NCI-H146 treated with DMSO at 0.1 percent for 48 hours (cell line): ENCODE measurements around the gene GOLGA2.

Experiments used
- DNase-seq: peaks from one replicate; lab custom pipeline; 2025; ENCODE audit not compliant: unreplicated experiment; lab: John Stamatoyannopoulos, UW

GOLGA2 gene

GRCh38 chr9:128275198-128276007 is at the start of gene GOLGA2:
GOLGA2 (minus strand) TSS chr9:128276007; CDS start chr9:128275976, 31 bp downstream.
- DNase-seq = peak; percentile 27

- no peak for DNase-seq
These were observed 48.6 kb upstream of the GOLGA2 start for GRCh38 chr9:128324401-128324800.

GRCh38 chr9:128323791-128324190 is 48.0 kb upstream of the GOLGA2 start:
- no peak for DNase-seq

GRCh38 chr9:128323212-128323730 is 47.5 kb upstream of the GOLGA2 start:
- DNase-seq = no peak

- DNase-seq = peak; percentile 79
These were observed 46.8 kb upstream of the GOLGA2 start, which contains the start of the genes COQ4 and TRUB2 for GRCh38 chr9:128322404-128323211. COQ4 (plus strand) TSS chr9:128322839; CDS start chr9:128322859, 20 bp downstream. TRUB2 (minus strand) TSS chr9:128322447; CDS start chr9:128322408, 39 bp downstream.

- DNase-seq = no peak
These were observed 46.1 kb upstream of the GOLGA2 start for GRCh38 chr9:128321879-128322403.

GRCh38 chr9:128321343-128321742 is 45.5 kb upstream of the GOLGA2 start:
- DNase-seq = no peak

GRCh38 chr9:128317629-128318028 is 41.8 kb upstream of the GOLGA2 start:
- DNase-seq = no peak

- DNase-seq = no peak
These were observed 40.6 kb upstream of the GOLGA2 start for GRCh38 chr9:128316421-128316820.

GRCh38 chr9:128314697-128315096 is 38.9 kb upstream of the GOLGA2 start:
- DNase-seq = no peak

- DNase-seq = no peak
These were observed 34.7 kb upstream of the GOLGA2 start for GRCh38 chr9:128310461-128310860.

GRCh38 chr9:128309551-128309950 is 33.7 kb upstream of the GOLGA2 start:
- no peak for DNase-seq

- DNase-seq = no peak
These were observed 29.1 kb upstream of the GOLGA2 start for GRCh38 chr9:128304971-128305288.

GRCh38 chr9:128304136-128304970 is 28.5 kb upstream of the GOLGA2 start:
- DNase-seq = no peak

GRCh38 chr9:128298535-128299482 is 23.0 kb upstream of the GOLGA2 start:
- no peak for DNase-seq

- DNase-seq = no peak
These were observed 21.5 kb upstream of the GOLGA2 start for GRCh38 chr9:128297221-128297773.

GRCh38 chr9:128296340-128297220 is 20.8 kb upstream of the GOLGA2 start:
- no peak for DNase-seq

GRCh38 chr9:128294142-128294541 is 18.3 kb upstream of the GOLGA2 start:
- no peak for DNase-seq
